ENCODE measurements around the gene PROS1. TPM values are rescaled to one million over a fixed set of nuclear protein-coding genes. Genes with fewer than 3 reads are reported as not detected.

PROS1 gene
- total and polyA plus RNA-seq, 10 of the 15 experiments (the other 5 are each of a cell fraction or from before 2014, with no cell fraction given): 0.10 TPM; not detected in 9

GRCh38 chr3:93930041-93930440 lies 43.7 kb downstream of the PROS1 start (continued):
- TF ChIP-seq E2F4 (IDR thresholded peaks at IDR 0.05; ENCODE audit: low read depth, low read length): no peak
- no peak for TF ChIP-seq FOXM1 (IDR thresholded peaks at IDR 0.05; ENCODE audit: low read depth, low read length)

- Histone ChIP-seq H3K27me3 (replicated peaks in 1 of 2; ENCODE audit: control insufficient read depth in 2 of 2, insufficient read depth in 2 of 2, low read length in 1 of 2) (no peaks in the 10 kb centered on the region), H3K9ac (ENCODE audit: control insufficient read depth, insufficient read depth, low read length) (no peak overlapping the region), H3K4me2 (ENCODE audit: control insufficient read depth, insufficient read depth) (no peak overlapping the region), H3K27ac (ENCODE audit: control insufficient read depth, insufficient read depth) (no peak overlapping the region), H3K4me1 (ENCODE audit: control insufficient read depth, insufficient read depth, low read length) (no peaks in the 10 kb centered on the region), H3K36me3 (ENCODE audit: control insufficient read depth in 2 of 2, insufficient read depth in 2 of 2, low read length in 1 of 2) (no peaks in the 10 kb centered on the region), H3K9me3 (replicated peaks; ENCODE audit: control insufficient read depth, insufficient read depth, low read length) (no peaks in the 10 kb centered on the region), H3K4me3 (no peak overlapping the region), H2AFZ (ENCODE audit: control insufficient read depth, low read depth, low read length) (no peak overlapping the region), H4K20me1 (ENCODE audit: control insufficient read depth, insufficient read depth) (no peaks in the 10 kb centered on the region), H3K79me2 (ENCODE audit: control insufficient read depth, insufficient read depth, low read length) (no peaks in the 10 kb centered on the region)
- BruUV-seq (replicated peaks): no TSS peak
- SMC1A ChIA-PET (ENCODE audit: uncharacterized antibody, unreplicated experiment): no interaction called here
- ATAC-seq (no peak), DNase-seq (ENCODE audit: low read depth, low spot score) (no peak), FAIRE-seq (no peak)
- POLR2A ChIA-PET: no interaction called here
- CTCF ChIA-PET: no interaction called here
- intact Hi-C loops (cut with micrococcal nuclease; ENCODE audit: unreplicated experiment): no loop called here
- RAD21 ChIA-PET (ENCODE audit: unreplicated experiment): no interaction called here
- in situ Hi-C loops (cut with MboI): no loop called here
- TF ChIP-seq GATAD2B (conservative IDR thresholded peaks at IDR 0.05; ENCODE audit: low read depth): no peak
- no peak for TF ChIP-seq ATF2 (IDR thresholded peaks at IDR 0.05; ENCODE audit: low read length)
- no peak for TF ChIP-seq TBL1XR1 (IDR thresholded peaks at IDR 0.05; ENCODE audit: low read depth, low read length)
- TF ChIP-seq ZNF24 (IDR thresholded peaks at IDR 0.05): no peak
- no peak for TF ChIP-seq MEF2B (IDR thresholded peaks at IDR 0.05; ENCODE audit: partially characterized antibody, poor library complexity, severe bottlenecking)
- TF ChIP-seq ZNF207 (IDR thresholded peaks at IDR 0.05; ENCODE audit: borderline replicate concordance): no peak
- TF ChIP-seq DPF2 (IDR thresholded peaks at IDR 0.05): no peak
- TF ChIP-seq ZBTB4 (CRISPR knock-in tag; IDR thresholded peaks at IDR 0.05): no peak
- TF ChIP-seq NFIC (IDR thresholded peaks at IDR 0.05; ENCODE audit: low read depth, low read length): no peak
- TF ChIP-seq CBX5 (IDR thresholded peaks at IDR 0.05; ENCODE audit: low read depth): no peak
- no peak for TF ChIP-seq JUNB (IDR thresholded peaks at IDR 0.05)
- TF ChIP-seq SKIL (IDR thresholded peaks at IDR 0.05; ENCODE audit: low read depth, poor library complexity, severe bottlenecking): no peak
- TF ChIP-seq ZNF384 (IDR thresholded peaks at IDR 0.05; ENCODE audit: borderline replicate concordance, low read depth, low read length): no peak
Measured at GRCh38 chr3:93926789-93927188, 46.9 kb downstream of the PROS1 start.

Data from GM12878 (cell line).